ENCODE measurements around the gene FOXP1. TPM values are rescaled to one million over a fixed set of nuclear protein-coding genes. Genes with fewer than 3 reads are reported as not detected.

Gene FOXP1
- total RNA-seq, 1 experiment from 2014 or later: 2.9 TPM

DNA sequence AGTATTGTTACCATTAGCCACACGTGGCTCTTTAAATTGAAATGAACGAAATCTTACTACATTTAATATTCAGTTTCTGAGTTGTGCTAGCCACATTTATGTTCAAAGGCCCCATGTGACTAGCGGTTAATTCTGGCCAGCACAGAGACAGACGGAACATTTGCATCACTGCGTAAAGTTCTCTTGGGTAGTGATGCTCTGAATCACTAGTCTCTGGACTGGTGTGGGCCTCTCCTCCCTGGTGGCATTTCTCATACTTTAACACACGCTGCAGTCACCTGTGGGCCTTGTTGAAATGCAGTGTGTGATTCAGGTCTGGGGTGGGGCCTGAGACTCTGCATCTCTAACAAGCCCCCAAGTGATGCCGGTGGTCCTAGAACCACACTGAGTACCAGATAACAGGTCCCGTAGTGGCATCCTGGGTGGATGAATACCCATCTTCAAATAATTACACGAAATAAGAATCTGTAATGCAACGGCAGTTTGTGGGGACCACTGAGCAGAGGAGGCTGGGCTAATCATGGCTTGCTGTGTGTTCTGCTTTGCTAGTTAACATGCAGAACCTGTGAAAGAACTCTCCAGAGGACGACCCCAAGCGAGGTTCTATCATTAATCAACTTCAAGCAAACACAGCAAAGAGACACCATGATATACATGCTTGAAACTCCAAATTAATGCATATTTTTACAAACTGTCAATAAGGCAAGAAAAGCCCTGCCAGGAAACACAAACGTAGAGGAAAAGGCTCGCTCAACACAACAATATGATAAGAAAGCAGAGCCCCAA is 623.8 kb downstream of the FOXP1 start:
- CTCF ChIA-PET: no interaction called here
- Histone ChIP-seq H3K36me3 (ENCODE audit: control insufficient read depth, insufficient read depth, low read length) (no peaks in the 10 kb centered on the region), H3K4me3 (ENCODE audit: low read depth in 2 of 2, low read length in 2 of 2) (no peak overlapping the region), H3K9me3 (ENCODE audit: control insufficient read depth, insufficient read depth, low read depth, low read length) (no peaks in the 10 kb centered on the region), H3K4me1 (ENCODE audit: control insufficient read depth, insufficient read depth, low read length) (no peaks in the 10 kb centered on the region), H3K27ac (ENCODE audit: low read length) (no peak overlapping the region), H3K27me3 (ENCODE audit: control insufficient read depth, insufficient read depth, low read length) (no peaks in the 10 kb centered on the region)
- TF ChIP-seq TCF7L2 (IDR thresholded peaks at IDR 0.05; ENCODE audit: low read depth, low read length): no peak
- TF ChIP-seq SIN3A (IDR thresholded peaks at IDR 0.05; ENCODE audit: borderline replicate concordance, insufficient read depth, low read depth, low read length): no peak
- no peak for TF ChIP-seq POLR2AphosphoS5 (IDR thresholded peaks at IDR 0.05; ENCODE audit: low read depth, low read length)
- TF ChIP-seq, protein P1, sequence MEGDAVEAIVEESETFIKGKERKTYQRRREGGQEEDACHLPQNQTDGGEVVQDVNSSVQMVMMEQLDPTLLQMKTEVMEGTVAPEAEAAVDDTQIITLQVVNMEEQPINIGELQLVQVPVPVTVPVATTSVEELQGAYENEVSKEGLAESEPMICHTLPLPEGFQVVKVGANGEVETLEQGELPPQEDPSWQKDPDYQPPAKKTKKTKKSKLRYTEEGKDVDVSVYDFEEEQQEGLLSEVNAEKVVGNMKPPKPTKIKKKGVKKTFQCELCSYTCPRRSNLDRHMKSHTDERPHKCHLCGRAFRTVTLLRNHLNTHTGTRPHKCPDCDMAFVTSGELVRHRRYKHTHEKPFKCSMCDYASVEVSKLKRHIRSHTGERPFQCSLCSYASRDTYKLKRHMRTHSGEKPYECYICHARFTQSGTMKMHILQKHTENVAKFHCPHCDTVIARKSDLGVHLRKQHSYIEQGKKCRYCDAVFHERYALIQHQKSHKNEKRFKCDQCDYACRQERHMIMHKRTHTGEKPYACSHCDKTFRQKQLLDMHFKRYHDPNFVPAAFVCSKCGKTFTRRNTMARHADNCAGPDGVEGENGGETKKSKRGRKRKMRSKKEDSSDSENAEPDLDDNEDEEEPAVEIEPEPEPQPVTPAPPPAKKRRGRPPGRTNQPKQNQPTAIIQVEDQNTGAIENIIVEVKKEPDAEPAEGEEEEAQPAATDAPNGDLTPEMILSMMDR (IDR thresholded peaks at IDR 0.05): no peak
- TF ChIP-seq, protein P2, sequence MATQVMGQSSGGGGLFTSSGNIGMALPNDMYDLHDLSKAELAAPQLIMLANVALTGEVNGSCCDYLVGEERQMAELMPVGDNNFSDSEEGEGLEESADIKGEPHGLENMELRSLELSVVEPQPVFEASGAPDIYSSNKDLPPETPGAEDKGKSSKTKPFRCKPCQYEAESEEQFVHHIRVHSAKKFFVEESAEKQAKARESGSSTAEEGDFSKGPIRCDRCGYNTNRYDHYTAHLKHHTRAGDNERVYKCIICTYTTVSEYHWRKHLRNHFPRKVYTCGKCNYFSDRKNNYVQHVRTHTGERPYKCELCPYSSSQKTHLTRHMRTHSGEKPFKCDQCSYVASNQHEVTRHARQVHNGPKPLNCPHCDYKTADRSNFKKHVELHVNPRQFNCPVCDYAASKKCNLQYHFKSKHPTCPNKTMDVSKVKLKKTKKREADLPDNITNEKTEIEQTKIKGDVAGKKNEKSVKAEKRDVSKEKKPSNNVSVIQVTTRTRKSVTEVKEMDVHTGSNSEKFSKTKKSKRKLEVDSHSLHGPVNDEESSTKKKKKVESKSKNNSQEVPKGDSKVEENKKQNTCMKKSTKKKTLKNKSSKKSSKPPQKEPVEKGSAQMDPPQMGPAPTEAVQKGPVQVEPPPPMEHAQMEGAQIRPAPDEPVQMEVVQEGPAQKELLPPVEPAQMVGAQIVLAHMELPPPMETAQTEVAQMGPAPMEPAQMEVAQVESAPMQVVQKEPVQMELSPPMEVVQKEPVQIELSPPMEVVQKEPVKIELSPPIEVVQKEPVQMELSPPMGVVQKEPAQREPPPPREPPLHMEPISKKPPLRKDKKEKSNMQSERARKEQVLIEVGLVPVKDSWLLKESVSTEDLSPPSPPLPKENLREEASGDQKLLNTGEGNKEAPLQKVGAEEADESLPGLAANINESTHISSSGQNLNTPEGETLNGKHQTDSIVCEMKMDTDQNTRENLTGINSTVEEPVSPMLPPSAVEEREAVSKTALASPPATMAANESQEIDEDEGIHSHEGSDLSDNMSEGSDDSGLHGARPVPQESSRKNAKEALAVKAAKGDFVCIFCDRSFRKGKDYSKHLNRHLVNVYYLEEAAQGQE (IDR thresholded peaks at IDR 0.05; ENCODE audit: insufficient read depth in 1 of 2, low read depth in 2 of 2, low read length in 1 of 2): no peak
- in situ Hi-C loops (cut with HindIII; ENCODE audit: low pct_unique_long_range_greater_than_20kb, low sequenced_read_pairs) (no loop called here), intact Hi-C loops (cut with micrococcal nuclease; ENCODE audit: unreplicated experiment) (no loop called here)
- no TSS peak for BruUV-seq (replicated peaks)
- POLR2A ChIA-PET: no interaction called here
- DNase-seq (ENCODE audit: low read depth, low spot score): no peak
- no peak for ATAC-seq

DNA sequence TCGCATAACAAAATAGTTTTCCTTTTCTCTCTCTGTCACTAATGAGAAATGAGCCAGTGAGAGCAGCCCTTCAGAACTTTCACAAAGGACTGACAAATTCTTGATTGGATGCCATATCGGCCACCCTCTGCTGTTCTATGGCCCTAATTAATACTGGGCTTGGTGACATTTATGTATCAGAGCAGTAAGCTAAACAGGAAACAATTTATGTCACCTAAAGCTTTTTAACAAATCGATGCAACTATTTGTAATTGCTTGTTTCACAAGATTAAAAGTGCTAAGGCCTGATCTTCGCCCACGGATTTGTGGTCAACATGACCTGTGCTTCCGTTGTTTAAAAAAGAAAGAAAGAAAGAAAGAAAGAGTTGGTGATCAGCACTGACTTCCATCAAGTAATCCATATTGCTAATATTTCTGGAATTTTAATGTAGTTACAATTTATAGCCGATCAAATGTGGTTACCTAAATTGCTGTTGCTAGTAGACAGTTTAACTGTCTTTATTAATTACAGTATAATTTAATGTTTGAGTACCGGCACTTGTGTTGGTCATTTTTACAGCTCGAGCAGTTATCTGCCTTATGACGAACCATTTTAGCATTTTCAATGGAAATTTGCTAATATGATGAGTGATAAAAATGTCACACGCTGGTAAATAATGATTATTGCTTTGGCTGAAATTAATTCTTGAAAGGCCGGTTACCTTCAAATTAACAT is 631.3 kb downstream of the FOXP1 start:
- intact Hi-C loops (cut with micrococcal nuclease; ENCODE audit: unreplicated experiment): no loop called here
- no peaks in the 10 kb centered on the region for H3K4me1 ChIP-seq (ENCODE audit: control insufficient read depth, insufficient read depth, low read length)

More for the DNA sequence above, 631.3 kb downstream of the FOXP1 start:
- DNase-seq (ENCODE audit: low read depth, low spot score): no peak
- BruUV-seq (replicated peaks): no TSS peak
- in situ Hi-C loops (cut with HindIII; ENCODE audit: low pct_unique_long_range_greater_than_20kb, low sequenced_read_pairs): no loop called here
- no peaks in the 10 kb centered on the region for H3K27me3 ChIP-seq (ENCODE audit: control insufficient read depth, insufficient read depth, low read length)
- ATAC-seq: no peak
- TF ChIP-seq, protein P2 (IDR thresholded peaks at IDR 0.05; ENCODE audit: insufficient read depth in 1 of 2, low read depth in 2 of 2, low read length in 1 of 2): no peak
- TF ChIP-seq TCF7L2 (IDR thresholded peaks at IDR 0.05; ENCODE audit: low read depth, low read length) (no peak), POLR2AphosphoS5 (IDR thresholded peaks at IDR 0.05; ENCODE audit: low read depth, low read length) (no peak), SIN3A (IDR thresholded peaks at IDR 0.05; ENCODE audit: borderline replicate concordance, insufficient read depth, low read depth, low read length) (no peak)
- TF ChIP-seq, protein P1 (IDR thresholded peaks at IDR 0.05): no peak
- H3K4me3 ChIP-seq (ENCODE audit: low read depth in 2 of 2, low read length in 2 of 2): no peak overlapping the region
- ChIA-PET POLR2A (no interaction called here), CTCF (no interaction called here)
- no peak overlapping the region for H3K27ac ChIP-seq (ENCODE audit: low read length)
- H3K9me3 ChIP-seq (ENCODE audit: control insufficient read depth, insufficient read depth, low read depth, low read length): no peaks in the 10 kb centered on the region
- H3K36me3 ChIP-seq (ENCODE audit: control insufficient read depth, insufficient read depth, low read length): no peaks in the 10 kb centered on the region

Data from Panc1 (cell line).